CD4-positive, CD25-positive, alpha-beta regulatory T cell (primary cell): ENCODE measurements around the gene PTTG1IP. TPM values are rescaled to one million over a fixed set of nuclear protein-coding genes. Genes with fewer than 3 reads are reported as not detected.
A peak's percentile ranks its signal among the peaks of the same experiment; 100 is the strongest.
"Not testable (repeated sequence)": the region's sequence is repeated elsewhere in the genome, so short reads cannot be mapped to it uniquely, and the experiment has no call there.

Experiments used
- ATAC-seq, 2 donors: fragments of 150-1000 bp; cut with Tn5 transposase; one replicate each; pipeline ENCODE4 v1.10.0; 2021; ENCODE audit warnings: low read depth in 2 of 2, moderate number of reproducible peaks in 2 of 2, moderate library complexity in 1 of 2
- DNase-seq, 3 donors: peaks; one replicate each; pipeline versions ENCODE4 v3.0.0 to v3.0.0-alpha.2; 2012 to 2022; ENCODE audit warnings: mixed read lengths in 1 of 3
- H3K27ac ChIP-seq: one replicate; pipeline ENCODE4 v1.7.0; 2013; ENCODE audit warnings: mild to moderate bottlenecking, low read length; ENCODE audit not compliant: insufficient read depth, poor library complexity, severe bottlenecking
- H3K27me3 ChIP-seq: one replicate; pipeline ENCODE4 v1.7.0; 2013; ENCODE audit warnings: low read length; ENCODE audit not compliant: control insufficient read depth, insufficient read depth
- H3K36me3 ChIP-seq: one replicate; pipeline ENCODE4 v1.7.0; 2013; ENCODE audit warnings: mild to moderate bottlenecking, low read length, moderate library complexity; ENCODE audit not compliant: control insufficient read depth, insufficient read depth
- H3K4me1 ChIP-seq: 2 replicates; pipeline ENCODE4 v1.7.0; 2013; ENCODE audit warnings: mild to moderate bottlenecking, low read length; ENCODE audit not compliant: insufficient read depth, control insufficient read depth, poor library complexity, severe bottlenecking
- H3K4me3 ChIP-seq: one replicate; pipeline ENCODE4 v1.7.0; 2013; ENCODE audit warnings: low read depth, mild to moderate bottlenecking, low read length, moderate library complexity
- H3K9me3 ChIP-seq, 2 experiments: 1 replicate in 1 of 2; 2 replicates in 1 of 2; pipeline ENCODE4 v1.7.0; 2013; ENCODE audit warnings: low read length in 2 of 2, mild to moderate bottlenecking in 1 of 2, moderate library complexity in 1 of 2; ENCODE audit not compliant: control insufficient read depth in 2 of 2
- H3K27ac Mint-ChIP-seq, 3 donors: one replicate each; pipeline ENCODE4 v1.8.0; 2020 to 2022; ENCODE audit warnings: mild to moderate bottlenecking in 3 of 3, mixed read lengths in 3 of 3, moderate library complexity in 2 of 3
- H3K27me3 Mint-ChIP-seq: one replicate; pipeline ENCODE4 v1.8.0; 2022; ENCODE audit warnings: mild to moderate bottlenecking, mixed read lengths
- H3K36me3 Mint-ChIP-seq: one replicate; pipeline ENCODE4 v1.8.0; 2020; ENCODE audit warnings: mixed read lengths
- H3K4me1 Mint-ChIP-seq, 4 donors: one replicate each; pipeline ENCODE4 v1.8.0; 2020 to 2022; ENCODE audit warnings: mixed read lengths in 4 of 4, mild to moderate bottlenecking in 1 of 4
- H3K4me3 Mint-ChIP-seq, 4 donors: one replicate each; pipeline ENCODE4 v1.8.0; 2020 to 2022; ENCODE audit warnings: mild to moderate bottlenecking in 4 of 4, mixed read lengths in 4 of 4, moderate library complexity in 3 of 4
- H3K9me3 Mint-ChIP-seq, 7 donors: one replicate each; pipeline ENCODE4 v1.8.0; 2020 to 2022; ENCODE audit warnings: mixed read lengths in 7 of 7, mild to moderate bottlenecking in 3 of 7, moderate library complexity in 2 of 7
- polyA plus RNA-seq, 4 donors: library from polyadenylated mRNA; unstranded; fragments of 300-500 nt; fragmentation: Illumina TruSeq; gene quantifications; one replicate each; pipeline ENCODE4 v1.2.3, GENCODE V29; 2021
- total RNA-seq: library from RNA; stranded (reverse); gene quantifications from one replicate; pipeline ENCODE4 v1.2.3, GENCODE V29; 2022

PTTG1IP gene
- total and polyA plus RNA-seq, 5 donors from 2014 or later, result 78.5 to 100 (median 95.6) TPM

GRCh38 chr21:44918107-44918470 is 44.6 kb upstream of the PTTG1IP start:
- Mint-ChIP-seq H3K4me1 (peaks cover 15 to 86% (median 50%) of the 10 kb centered on the region in 4 donors), H3K9me3 (peaks cover 0 to 1% (median 0%) of the 10 kb centered on the region in 7 donors), H3K27ac (peak overlapping the region; percentile 43 to 97 (median 91)), H3K4me3 (peak overlapping the region; percentile 98 to 100 (median 98)), H3K27me3 (no peaks in the 10 kb centered on the region), H3K36me3 (peaks cover 11% of the 10 kb centered on the region)
- Histone ChIP-seq H3K27me3 (no peaks in the 10 kb centered on the region), H3K9me3 (no peaks in the 10 kb centered on the region), H3K4me1 (peaks cover 97% of the 10 kb centered on the region), H3K36me3 (peaks cover 18% of the 10 kb centered on the region), H3K4me3 (peak overlapping the region; percentile 51), H3K27ac (peak overlapping the region; percentile 82)
- DNase-seq (no peak), ATAC-seq (no peak)

- Histone ChIP-seq H3K4me1 (peaks cover 96% of the 10 kb centered on the region), H3K9me3 (no peaks in the 10 kb centered on the region), H3K27ac (peak overlapping the region; percentile 82), H3K27me3 (no peaks in the 10 kb centered on the region), H3K4me3 (peak overlapping the region; percentile 51), H3K36me3 (peaks cover 18% of the 10 kb centered on the region)
- peak overlapping the region; percentile 86 to 97 (median 91) for H3K27ac Mint-ChIP-seq
- no peaks in the 10 kb centered on the region for H3K27me3 Mint-ChIP-seq
- DNase-seq, result no peak
- H3K4me3 Mint-ChIP-seq, result peak overlapping the region; percentile 98 to 100 (median 98)
- ATAC-seq, result no peak
- H3K9me3 Mint-ChIP-seq, result peaks cover 0 to 1% (median 0%) of the 10 kb centered on the region in 7 donors
- peaks cover 11% of the 10 kb centered on the region for H3K36me3 Mint-ChIP-seq
- peaks cover 11 to 83% (median 46%) of the 10 kb centered on the region in 4 donors for H3K4me1 Mint-ChIP-seq
These were observed 44.1 kb upstream of the PTTG1IP start for GRCh38 chr21:44917446-44918106.

GRCh38 chr21:44916965-44917364 is 43.5 kb upstream of the PTTG1IP start:
- H3K4me3 Mint-ChIP-seq, result peak overlapping the region; percentile 98 to 100 (median 98)
- Histone ChIP-seq H3K27me3 (no peaks in the 10 kb centered on the region), H3K36me3 (peaks cover 18% of the 10 kb centered on the region), H3K9me3 (no peaks in the 10 kb centered on the region), H3K4me3 (peak overlapping the region; percentile 51), H3K4me1 (peaks cover 96% of the 10 kb centered on the region), H3K27ac (peak overlapping the region; percentile 82)
- no peaks in the 10 kb centered on the region for H3K27me3 Mint-ChIP-seq
- peaks cover 0 to 1% (median 0%) of the 10 kb centered on the region in 7 donors for H3K9me3 Mint-ChIP-seq
- H3K27ac Mint-ChIP-seq, result peak overlapping the region; percentile 78 to 97 (median 86)
- no peak for DNase-seq
- peaks cover 11% of the 10 kb centered on the region for H3K36me3 Mint-ChIP-seq
- peaks cover 8 to 83% (median 44%) of the 10 kb centered on the region in 4 donors for H3K4me1 Mint-ChIP-seq
- no peak for ATAC-seq

- peak overlapping the region; percentile 82 for H3K27ac ChIP-seq
- DNase-seq, result peak in 2 of 3 donors; percentile 64 to 87
- H3K4me1 ChIP-seq, result peaks cover 95% of the 10 kb centered on the region
- peak; percentile 58 to 65 for ATAC-seq
- H3K9me3 ChIP-seq, result no peaks in the 10 kb centered on the region
- Mint-ChIP-seq H3K36me3 (peaks cover 11% of the 10 kb centered on the region), H3K9me3 (peaks cover 0 to 1% (median 0%) of the 10 kb centered on the region in 7 donors), H3K27ac (peak overlapping the region; percentile 94 to 98 (median 97)), H3K4me3 (peak overlapping the region; percentile 80 to 100 (median 98)), H3K4me1 (peaks cover 5 to 92% (median 46%) of the 10 kb centered on the region in 4 donors), H3K27me3 (no peaks in the 10 kb centered on the region)
- peak overlapping the region; percentile 72 for H3K4me3 ChIP-seq
- H3K36me3 ChIP-seq, result peaks cover 27% of the 10 kb centered on the region
- no peaks in the 10 kb centered on the region for H3K27me3 ChIP-seq
These were observed 40.8 kb upstream of the PTTG1IP start for GRCh38 chr21:44914176-44914874.

GRCh38 chr21:44913425-44914175 is 40.1 kb upstream of the PTTG1IP start:
- Histone ChIP-seq H3K27me3 (no peaks in the 10 kb centered on the region), H3K4me1 (peaks cover 88% of the 10 kb centered on the region), H3K36me3 (peaks cover 35% of the 10 kb centered on the region), H3K9me3 (no peaks in the 10 kb centered on the region), H3K4me3 (peak overlapping the region; percentile 72), H3K27ac (peak overlapping the region; percentile 82)
- H3K27me3 Mint-ChIP-seq, result no peaks in the 10 kb centered on the region
- peaks cover 15% of the 10 kb centered on the region for H3K36me3 Mint-ChIP-seq
- no peaks in the 10 kb centered on the region for H3K9me3 Mint-ChIP-seq
- DNase-seq, result no peak
- peak overlapping the region; percentile 80 to 100 (median 98) for H3K4me3 Mint-ChIP-seq
- peaks cover 7 to 93% (median 48%) of the 10 kb centered on the region in 4 donors for H3K4me1 Mint-ChIP-seq
- no peak for ATAC-seq
- H3K27ac Mint-ChIP-seq, result peak overlapping the region; percentile 94 to 98 (median 97)

- peaks cover 18% of the 10 kb centered on the region for H3K36me3 Mint-ChIP-seq
- not testable (repeated sequence) for H3K9me3 ChIP-seq, H3K9me3 Mint-ChIP-seq, ATAC-seq, H3K27me3 Mint-ChIP-seq, H3K27me3 ChIP-seq, DNase-seq
- peaks cover 79% of the 10 kb centered on the region for H3K4me1 ChIP-seq
- peak overlapping the region; percentile 94 to 95 (median 94) for H3K27ac Mint-ChIP-seq
- peaks cover 9 to 90% (median 49%) of the 10 kb centered on the region in 4 donors for H3K4me1 Mint-ChIP-seq
- peak overlapping the region; percentile 65 to 91 (median 84) for H3K4me3 Mint-ChIP-seq
- H3K27ac ChIP-seq, result peak overlapping the region; percentile 86
- peaks cover 33% of the 10 kb centered on the region for H3K36me3 ChIP-seq
- H3K4me3 ChIP-seq, result peak overlapping the region; percentile 57
These were observed 39.3 kb upstream of the PTTG1IP start for GRCh38 chr21:44912506-44913412.

GRCh38 chr21:44912158-44912473 is 38.6 kb upstream of the PTTG1IP start:
- no peaks in the 10 kb centered on the region for H3K9me3 ChIP-seq
- peaks cover 9 to 83% (median 43%) of the 10 kb centered on the region in 4 donors for H3K4me1 Mint-ChIP-seq
- H3K27me3 ChIP-seq, result no peaks in the 10 kb centered on the region
- H3K9me3 Mint-ChIP-seq, result no peaks in the 10 kb centered on the region
- H3K36me3 ChIP-seq, result peaks cover 33% of the 10 kb centered on the region
- H3K4me3 Mint-ChIP-seq, result peak overlapping the region; percentile 83 to 93 (median 88)
- peaks cover 13% of the 10 kb centered on the region for H3K36me3 Mint-ChIP-seq
- peaks cover 73% of the 10 kb centered on the region for H3K4me1 ChIP-seq
- ATAC-seq (no peak), DNase-seq (no peak)
- peak overlapping the region; percentile 94 to 95 (median 94) for H3K27ac Mint-ChIP-seq
- H3K27me3 Mint-ChIP-seq, result no peaks in the 10 kb centered on the region
- peak overlapping the region; percentile 57 for H3K4me3 ChIP-seq
- peak overlapping the region; percentile 86 for H3K27ac ChIP-seq
